Stomach (tissue), 4 donors: ENCODE results near the gene CISH.

Source experiments
- POLR2A ChIP-seq, 4 donors: fragments of 450-650 bp; IDR thresholded peaks; one replicate each; pipeline ENCODE4 v1.6.1; 2016; ENCODE audit warnings: antibody characterized with exemption in 4 of 4, control low read depth in 2 of 4, mild to moderate bottlenecking in 1 of 4, moderate library complexity in 1 of 4
- POLR2AphosphoS5 ChIP-seq, 3 donors: sonication (generic); formaldehyde crosslinking; IDR thresholded peaks; one replicate each; pipeline ENCODE4 v1.6.1; 2016; ENCODE audit warnings: antibody characterized with exemption in 3 of 3
- TF ChIP-seq, protein P1 (sequence below), 7 experiments: fragments of 450-650 bp in 4 of 7; fragments of 200-600 bp in 3 of 7; sonication (generic) in 3 of 7; IDR thresholded peaks; one replicate each; pipeline ENCODE4 v1.5.1; 2016 to 2019; ENCODE audit warnings: antibody characterized with exemption in 7 of 7, control low read depth in 2 of 7, mild to moderate bottlenecking in 1 of 7

- TF ChIP-seq, protein P1, sequence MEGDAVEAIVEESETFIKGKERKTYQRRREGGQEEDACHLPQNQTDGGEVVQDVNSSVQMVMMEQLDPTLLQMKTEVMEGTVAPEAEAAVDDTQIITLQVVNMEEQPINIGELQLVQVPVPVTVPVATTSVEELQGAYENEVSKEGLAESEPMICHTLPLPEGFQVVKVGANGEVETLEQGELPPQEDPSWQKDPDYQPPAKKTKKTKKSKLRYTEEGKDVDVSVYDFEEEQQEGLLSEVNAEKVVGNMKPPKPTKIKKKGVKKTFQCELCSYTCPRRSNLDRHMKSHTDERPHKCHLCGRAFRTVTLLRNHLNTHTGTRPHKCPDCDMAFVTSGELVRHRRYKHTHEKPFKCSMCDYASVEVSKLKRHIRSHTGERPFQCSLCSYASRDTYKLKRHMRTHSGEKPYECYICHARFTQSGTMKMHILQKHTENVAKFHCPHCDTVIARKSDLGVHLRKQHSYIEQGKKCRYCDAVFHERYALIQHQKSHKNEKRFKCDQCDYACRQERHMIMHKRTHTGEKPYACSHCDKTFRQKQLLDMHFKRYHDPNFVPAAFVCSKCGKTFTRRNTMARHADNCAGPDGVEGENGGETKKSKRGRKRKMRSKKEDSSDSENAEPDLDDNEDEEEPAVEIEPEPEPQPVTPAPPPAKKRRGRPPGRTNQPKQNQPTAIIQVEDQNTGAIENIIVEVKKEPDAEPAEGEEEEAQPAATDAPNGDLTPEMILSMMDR (IDR thresholded peaks at IDR 0.05) = no peak
- no peak for TF ChIP-seq POLR2A (IDR thresholded peaks at IDR 0.05)
- no peak for TF ChIP-seq POLR2AphosphoS5 (IDR thresholded peaks at IDR 0.05)
Observed at GRCh38 chr3:50584391-50584790, 27.2 kb downstream of the CISH start.
